Osteoblast (primary cell): ENCODE data around the gene LRCOL1. TPM values are rescaled to one million over a fixed set of nuclear protein-coding genes. Genes with fewer than 3 reads are reported as not detected.
A peak's percentile ranks its signal among the peaks of the same experiment; 100 is the strongest.

Experiments used
- DNase-seq: peaks from one replicate; pipeline ENCODE4 v3.0.0; 2011; ENCODE audit warnings: low spot score, mixed read lengths; ENCODE audit not compliant: insufficient read length; ENCODE audit errors: missing footprints
- H2AFZ ChIP-seq: 2 replicates; pipeline ENCODE4 v1.6.0; 2011; ENCODE audit warnings: mild to moderate bottlenecking, low read length
- H3K27ac ChIP-seq: 2 replicates; pipeline ENCODE4 v1.5.1; 2011; ENCODE audit warnings: mild to moderate bottlenecking, low read depth, low read length, moderate library complexity
- H3K27me3 ChIP-seq: 2 replicates; pipeline ENCODE4 v1.6.0; 2012; ENCODE audit warnings: mild to moderate bottlenecking, control low read depth, inconsistent platforms, low read length, moderate library complexity; ENCODE audit not compliant: insufficient read depth
- H3K36me3 ChIP-seq: 2 replicates; pipeline ENCODE4 v1.5.1; 2011; ENCODE audit warnings: mild to moderate bottlenecking, low read length, control low read depth, moderate library complexity; ENCODE audit not compliant: insufficient read depth
- H3K4me1 ChIP-seq: 2 replicates; pipeline ENCODE4 v1.5.1; 2011; ENCODE audit warnings: mild to moderate bottlenecking, low read length, control low read depth, moderate library complexity; ENCODE audit not compliant: insufficient read depth
- H3K4me2 ChIP-seq: 2 replicates; pipeline ENCODE4 v1.6.0; 2011; ENCODE audit warnings: mild to moderate bottlenecking, low read length; ENCODE audit not compliant: insufficient read depth
- H3K4me3 ChIP-seq: fragments of 200-600 bp; sonication (generic); 3 replicates; pipeline ENCODE4 v1.5.1; 2012; ENCODE audit warnings: mild to moderate bottlenecking, low read length, inconsistent platforms; ENCODE audit not compliant: insufficient read depth
- H3K79me2 ChIP-seq: 2 replicates; pipeline ENCODE4 v1.6.0; 2012; ENCODE audit warnings: mild to moderate bottlenecking, low read length, control low read depth, inconsistent platforms; ENCODE audit not compliant: insufficient read depth
- H3K9me3 ChIP-seq: 2 replicates; pipeline ENCODE4 v1.5.1; 2011; ENCODE audit warnings: low read depth, low read length, control low read depth
- H4K20me1 ChIP-seq: 2 replicates; pipeline ENCODE4 v1.6.0; 2012; ENCODE audit warnings: mild to moderate bottlenecking, low read length, control low read depth; ENCODE audit not compliant: insufficient read depth
- CTCF ChIP-seq: IDR thresholded peaks from 2 replicates; pipeline ENCODE4 v1.5.1; 2011; ENCODE audit warnings: mild to moderate bottlenecking, low read depth, low read length, moderate library complexity; ENCODE audit errors: extremely low read depth
- total RNA-seq: library from RNA; depleted of rRNA; stranded (reverse); fragments of >200 nt; gene quantifications from 2 replicates; pipeline ENCODE4 v1.2.3, GENCODE V29; 2012

The LRCOL1 gene
- total RNA-seq, 1 donor: not detected

DNA sequence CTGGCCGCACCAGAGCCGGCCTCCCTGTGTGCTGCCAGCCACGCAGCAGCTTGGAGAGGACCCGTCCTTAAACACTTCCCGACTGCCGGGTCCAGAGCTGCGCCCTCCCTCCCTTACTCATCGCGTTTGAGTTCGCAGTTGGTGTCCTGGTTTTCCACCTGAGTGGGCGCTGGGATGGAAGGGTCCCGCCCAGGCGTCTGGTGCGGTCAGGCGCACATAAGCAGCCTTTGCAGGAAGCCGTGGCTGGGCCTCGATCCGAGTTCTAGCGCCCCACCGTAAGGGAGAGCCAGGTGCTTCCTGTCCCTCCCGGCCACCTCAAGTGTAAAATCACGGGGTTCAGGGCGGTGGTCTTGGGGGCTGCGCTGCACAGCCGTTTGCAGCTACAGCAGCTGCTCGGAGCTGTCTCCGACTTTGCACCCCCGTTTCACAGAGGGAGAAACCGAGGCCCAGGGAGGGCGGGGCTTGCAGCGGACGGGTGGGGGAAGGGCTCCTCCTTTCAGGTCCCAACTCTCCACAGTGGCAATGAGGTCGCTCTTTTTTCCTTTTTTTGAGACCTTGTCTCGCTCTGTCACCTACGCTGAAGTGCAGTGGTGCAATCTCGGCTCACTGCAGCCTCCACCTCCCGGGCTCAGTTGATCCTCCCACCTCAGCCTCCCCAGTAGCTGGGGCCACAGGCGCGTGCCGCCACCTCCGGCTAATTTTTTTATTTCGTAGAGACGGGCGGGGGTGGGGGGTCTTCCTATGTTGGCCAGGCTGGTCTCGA, 51.3 kb downstream of the LRCOL1 start:
- H3K4me2 ChIP-seq: peak overlapping the region; percentile 55
- no peaks in the 10 kb centered on the region for H3K79me2 ChIP-seq
- no peaks in the 10 kb centered on the region for H3K9me3 ChIP-seq
- no peak for TF ChIP-seq CTCF
- no peak overlapping the region for H2AFZ ChIP-seq
- peak; percentile 94 for DNase-seq
- no peaks in the 10 kb centered on the region for H3K36me3 ChIP-seq
- H3K27ac ChIP-seq: no peak overlapping the region
- H4K20me1 ChIP-seq: peaks cover 12% of the 10 kb centered on the region
- H3K4me3 ChIP-seq: peak overlapping the region; percentile 58
- peaks cover 18% of the 10 kb centered on the region for H3K27me3 ChIP-seq
- no peaks in the 10 kb centered on the region for H3K4me1 ChIP-seq

- Histone ChIP-seq H3K27ac (no peak overlapping the region), H3K79me2 (no peaks in the 10 kb centered on the region), H2AFZ (no peak overlapping the region), H3K4me2 (no peak overlapping the region), H3K9me3 (no peaks in the 10 kb centered on the region), H3K27me3 (peaks cover 18% of the 10 kb centered on the region), H3K4me1 (no peaks in the 10 kb centered on the region), H3K36me3 (no peaks in the 10 kb centered on the region), H3K4me3 (no peak overlapping the region), H4K20me1 (peaks cover 12% of the 10 kb centered on the region)
- DNase-seq: no peak
- TF ChIP-seq CTCF: no peak
These were observed 52.1 kb downstream of the LRCOL1 start for GRCh38 chr12:132558042-132558856.

GRCh38 chr12:132557291-132558015, 52.9 kb downstream of the LRCOL1 start:
- Histone ChIP-seq H3K4me3 (no peak overlapping the region), H3K27ac (no peak overlapping the region), H2AFZ (no peak overlapping the region), H3K9me3 (no peaks in the 10 kb centered on the region), H3K79me2 (no peaks in the 10 kb centered on the region), H3K4me2 (no peak overlapping the region), H4K20me1 (peaks cover 12% of the 10 kb centered on the region), H3K27me3 (peaks cover 18% of the 10 kb centered on the region), H3K4me1 (no peaks in the 10 kb centered on the region), H3K36me3 (no peaks in the 10 kb centered on the region)
- TF ChIP-seq CTCF: no peak
- DNase-seq: no peak
